CD4-positive, CD25-positive, alpha-beta regulatory T cell (primary cell): ENCODE measurements around the gene CPLANE1. TPM values are rescaled to one million over a fixed set of nuclear protein-coding genes. Genes with fewer than 3 reads are reported as not detected.
"Not testable (repeated sequence)": the region's sequence is repeated elsewhere in the genome, so short reads cannot be mapped to it uniquely, and the experiment has no call there.

Source experiments
- ATAC-seq, 2 donors: fragments of 150-1000 bp; cut with Tn5 transposase; one replicate each; pipeline ENCODE4 v1.10.0; 2021; ENCODE audit warnings: low read depth in 2 of 2, moderate number of reproducible peaks in 2 of 2, moderate library complexity in 1 of 2
- DNase-seq, 3 donors: peaks; one replicate each; pipeline versions ENCODE4 v3.0.0 to v3.0.0-alpha.2; 2012 to 2022; ENCODE audit warnings: mixed read lengths in 1 of 3
- H3K27ac ChIP-seq: one replicate; pipeline ENCODE4 v1.7.0; 2013; ENCODE audit warnings: mild to moderate bottlenecking, low read length; ENCODE audit not compliant: insufficient read depth, poor library complexity, severe bottlenecking
- H3K27me3 ChIP-seq: one replicate; pipeline ENCODE4 v1.7.0; 2013; ENCODE audit warnings: low read length; ENCODE audit not compliant: control insufficient read depth, insufficient read depth
- H3K36me3 ChIP-seq: one replicate; pipeline ENCODE4 v1.7.0; 2013; ENCODE audit warnings: mild to moderate bottlenecking, low read length, moderate library complexity; ENCODE audit not compliant: control insufficient read depth, insufficient read depth
- H3K4me1 ChIP-seq: 2 replicates; pipeline ENCODE4 v1.7.0; 2013; ENCODE audit warnings: mild to moderate bottlenecking, low read length; ENCODE audit not compliant: insufficient read depth, control insufficient read depth, poor library complexity, severe bottlenecking
- H3K4me3 ChIP-seq: one replicate; pipeline ENCODE4 v1.7.0; 2013; ENCODE audit warnings: low read depth, mild to moderate bottlenecking, low read length, moderate library complexity
- H3K9me3 ChIP-seq, 2 experiments: 1 replicate in 1 of 2; 2 replicates in 1 of 2; pipeline ENCODE4 v1.7.0; 2013; ENCODE audit warnings: low read length in 2 of 2, mild to moderate bottlenecking in 1 of 2, moderate library complexity in 1 of 2; ENCODE audit not compliant: control insufficient read depth in 2 of 2
- H3K27ac Mint-ChIP-seq, 3 donors: one replicate each; pipeline ENCODE4 v1.8.0; 2020 to 2022; ENCODE audit warnings: mild to moderate bottlenecking in 3 of 3, mixed read lengths in 3 of 3, moderate library complexity in 2 of 3
- H3K27me3 Mint-ChIP-seq: one replicate; pipeline ENCODE4 v1.8.0; 2022; ENCODE audit warnings: mild to moderate bottlenecking, mixed read lengths
- H3K36me3 Mint-ChIP-seq: one replicate; pipeline ENCODE4 v1.8.0; 2020; ENCODE audit warnings: mixed read lengths
- H3K4me1 Mint-ChIP-seq, 4 donors: one replicate each; pipeline ENCODE4 v1.8.0; 2020 to 2022; ENCODE audit warnings: mixed read lengths in 4 of 4, mild to moderate bottlenecking in 1 of 4
- H3K4me3 Mint-ChIP-seq, 4 donors: one replicate each; pipeline ENCODE4 v1.8.0; 2020 to 2022; ENCODE audit warnings: mild to moderate bottlenecking in 4 of 4, mixed read lengths in 4 of 4, moderate library complexity in 3 of 4
- H3K9me3 Mint-ChIP-seq, 7 donors: one replicate each; pipeline ENCODE4 v1.8.0; 2020 to 2022; ENCODE audit warnings: mixed read lengths in 7 of 7, mild to moderate bottlenecking in 3 of 7, moderate library complexity in 2 of 7
- polyA plus RNA-seq, 4 donors: library from polyadenylated mRNA; unstranded; fragments of 300-500 nt; fragmentation: Illumina TruSeq; gene quantifications; one replicate each; pipeline ENCODE4 v1.2.3, GENCODE V29; 2021
- total RNA-seq: library from RNA; stranded (reverse); gene quantifications from one replicate; pipeline ENCODE4 v1.2.3, GENCODE V29; 2022

CPLANE1 gene
- total and polyA plus RNA-seq, 5 donors from 2014 or later = 0.18 to 2.8 (median 0.94) TPM

- Mint-ChIP-seq H3K27me3 (no peaks in the 10 kb centered on the region), H3K9me3 (peaks cover 0 to 2% (median 0%) of the 10 kb centered on the region in 7 donors), H3K36me3 (peaks cover 10% of the 10 kb centered on the region), H3K4me3 (no peak overlapping the region), H3K27ac (no peak overlapping the region), H3K4me1 (peaks cover 0 to 7% (median 0%) of the 10 kb centered on the region in 4 donors)
- ATAC-seq = no peak
- no peak overlapping the region for H3K27ac ChIP-seq
- DNase-seq = no peak
- H3K36me3 ChIP-seq = no peaks in the 10 kb centered on the region
- H3K4me1 ChIP-seq = no peaks in the 10 kb centered on the region
- H3K4me3 ChIP-seq = no peak overlapping the region
- H3K27me3 ChIP-seq = no peaks in the 10 kb centered on the region
- H3K9me3 ChIP-seq = no peaks in the 10 kb centered on the region
Observed at GRCh38 chr5:37165761-37166160, 83.4 kb downstream of the CPLANE1 start.

DNA sequence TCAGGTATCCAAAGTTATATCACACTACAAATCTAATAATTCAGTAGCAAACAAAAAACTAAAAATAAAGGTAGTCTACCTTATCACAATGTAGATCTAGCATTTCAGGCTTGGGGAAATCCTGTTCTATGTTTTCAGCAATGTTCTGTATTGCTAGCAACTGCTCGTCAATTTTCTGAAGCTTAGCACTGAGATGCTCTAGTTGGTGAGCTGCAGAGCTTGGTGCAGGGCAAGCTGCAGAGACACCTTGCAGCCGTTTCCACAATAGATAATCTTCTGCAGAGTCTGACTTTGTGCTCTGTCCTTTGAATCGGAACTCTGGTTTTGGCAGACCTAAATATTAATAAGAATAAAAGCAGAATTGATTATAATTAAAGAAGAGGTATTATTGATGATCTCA lies 95.5 kb downstream of the CPLANE1 start:
- H3K27me3 Mint-ChIP-seq = no peaks in the 10 kb centered on the region
- Histone ChIP-seq H3K27me3 (no peaks in the 10 kb centered on the region), H3K27ac (no peak overlapping the region), H3K9me3 (no peaks in the 10 kb centered on the region), H3K4me1 (peaks cover 6% of the 10 kb centered on the region), H3K36me3 (no peaks in the 10 kb centered on the region), H3K4me3 (no peak overlapping the region)
- peaks cover 0 to 10% (median 4%) of the 10 kb centered on the region in 4 donors for H3K4me1 Mint-ChIP-seq
- no peak overlapping the region for H3K4me3 Mint-ChIP-seq
- H3K36me3 Mint-ChIP-seq = peaks cover 9% of the 10 kb centered on the region
- ATAC-seq = no peak
- DNase-seq = no peak
- H3K27ac Mint-ChIP-seq = no peak overlapping the region
- H3K9me3 Mint-ChIP-seq = peaks cover 0 to 4% (median 0%) of the 10 kb centered on the region in 7 donors

DNA sequence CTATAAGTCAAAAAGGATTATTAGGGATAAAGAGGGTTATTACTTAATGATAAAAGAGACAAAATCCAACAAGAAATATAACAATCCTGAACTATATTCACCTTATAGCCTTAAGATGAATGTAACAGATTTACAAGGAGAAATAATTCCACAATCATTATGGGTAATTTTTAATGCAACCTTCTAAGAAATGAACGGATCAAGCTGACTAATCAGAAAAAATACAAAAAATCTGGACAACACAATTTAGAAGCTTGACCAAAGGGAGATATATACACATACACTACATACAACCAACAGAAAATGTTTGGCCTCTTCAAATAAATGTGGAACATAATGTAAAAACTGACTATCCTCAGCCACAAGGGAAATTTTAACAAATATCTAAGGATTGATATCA lies 102.3 kb downstream of the CPLANE1 start:
- Mint-ChIP-seq H3K9me3 (peaks cover 0 to 8% (median 5%) of the 10 kb centered on the region in 7 donors), H3K27ac (no peak overlapping the region), H3K27me3 (no peaks in the 10 kb centered on the region), H3K4me1 (no peaks in the 10 kb centered on the region), H3K36me3 (peaks cover 15% of the 10 kb centered on the region), H3K4me3 (no peak overlapping the region)
- H3K9me3 ChIP-seq = peaks cover 0 to 3% of the 10 kb centered on the region in 2 experiments
- no peaks in the 10 kb centered on the region for H3K27me3 ChIP-seq
- no peaks in the 10 kb centered on the region for H3K4me1 ChIP-seq
- no peak for DNase-seq
- H3K36me3 ChIP-seq = no peaks in the 10 kb centered on the region
- no peak overlapping the region for H3K27ac ChIP-seq
- ATAC-seq = no peak
- H3K4me3 ChIP-seq = no peak overlapping the region

- Histone ChIP-seq H3K27ac (no peak overlapping the region), H3K4me1 (no peaks in the 10 kb centered on the region), H3K36me3 (no peaks in the 10 kb centered on the region), H3K27me3 (no peaks in the 10 kb centered on the region), H3K4me3 (no peak overlapping the region), H3K9me3 (no peaks in the 10 kb centered on the region)
- H3K4me1 Mint-ChIP-seq = no peaks in the 10 kb centered on the region
- H3K9me3 Mint-ChIP-seq = peaks cover 0 to 16% (median 9%) of the 10 kb centered on the region in 7 donors
- H3K27ac Mint-ChIP-seq = no peak overlapping the region
- no peaks in the 10 kb centered on the region for H3K27me3 Mint-ChIP-seq
- DNase-seq = no peak
- ATAC-seq = no peak
- peaks cover 39% of the 10 kb centered on the region for H3K36me3 Mint-ChIP-seq
- no peak overlapping the region for H3K4me3 Mint-ChIP-seq
Observed at GRCh38 chr5:37136694-37137093, 112.5 kb downstream of the CPLANE1 start.

DNA sequence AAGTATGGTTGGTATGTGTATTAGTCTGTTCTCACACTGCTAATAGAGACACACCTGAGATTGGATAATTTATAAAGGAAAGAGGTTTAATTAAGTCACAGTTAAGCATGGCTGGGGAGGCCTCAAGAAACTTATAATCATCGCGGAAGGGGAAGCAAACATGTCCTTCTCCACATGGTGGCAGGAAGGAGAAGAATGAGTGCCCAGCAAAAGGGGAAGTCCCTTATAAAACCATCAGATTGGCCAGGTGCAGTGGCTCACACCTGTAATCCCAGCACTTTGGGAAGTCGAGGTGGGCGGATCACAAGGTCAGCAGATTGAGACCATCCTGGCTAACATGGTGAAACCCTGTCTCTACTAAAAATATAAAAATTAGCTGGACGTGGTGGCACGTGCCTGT lies 113.9 kb downstream of the CPLANE1 start:
- not testable (repeated sequence) for H3K27me3 ChIP-seq, ATAC-seq, H3K4me3 Mint-ChIP-seq, H3K27ac ChIP-seq, DNase-seq, H3K4me1 Mint-ChIP-seq, H3K36me3 ChIP-seq, H3K4me3 ChIP-seq, H3K9me3 ChIP-seq, H3K27me3 Mint-ChIP-seq, H3K4me1 ChIP-seq, H3K27ac Mint-ChIP-seq
- Mint-ChIP-seq H3K9me3 (peaks cover 0 to 16% (median 9%) of the 10 kb centered on the region in 7 donors), H3K36me3 (peaks cover 33% of the 10 kb centered on the region)

- H3K36me3 ChIP-seq = no peaks in the 10 kb centered on the region
- Mint-ChIP-seq H3K9me3 (peaks cover 0 to 16% (median 9%) of the 10 kb centered on the region in 7 donors), H3K4me3 (no peak overlapping the region), H3K4me1 (no peaks in the 10 kb centered on the region), H3K27ac (no peak overlapping the region), H3K27me3 (no peaks in the 10 kb centered on the region), H3K36me3 (peaks cover 40% of the 10 kb centered on the region)
- no peak for ATAC-seq
- no peak for DNase-seq
- H3K27ac ChIP-seq = no peak overlapping the region
- no peaks in the 10 kb centered on the region for H3K27me3 ChIP-seq
- H3K4me1 ChIP-seq = no peaks in the 10 kb centered on the region
- no peaks in the 10 kb centered on the region for H3K9me3 ChIP-seq
- no peak overlapping the region for H3K4me3 ChIP-seq
Observed at GRCh38 chr5:37133939-37134338, 115.2 kb downstream of the CPLANE1 start.

GRCh38 chr5:37132646-37133045 lies 116.5 kb downstream of the CPLANE1 start:
- no peak for DNase-seq
- H3K4me1 Mint-ChIP-seq = no peaks in the 10 kb centered on the region
- Histone ChIP-seq H3K36me3 (no peaks in the 10 kb centered on the region), H3K4me1 (no peaks in the 10 kb centered on the region), H3K4me3 (no peak overlapping the region), H3K27ac (no peak overlapping the region), H3K9me3 (no peaks in the 10 kb centered on the region), H3K27me3 (no peaks in the 10 kb centered on the region)
- H3K36me3 Mint-ChIP-seq = peaks cover 35% of the 10 kb centered on the region
- no peak for ATAC-seq
- H3K9me3 Mint-ChIP-seq = peaks cover 0 to 13% (median 9%) of the 10 kb centered on the region in 7 donors
- no peak overlapping the region for H3K4me3 Mint-ChIP-seq
- H3K27ac Mint-ChIP-seq = no peak overlapping the region
- H3K27me3 Mint-ChIP-seq = no peaks in the 10 kb centered on the region

GRCh38 chr5:37121465-37121864 lies 127.7 kb downstream of the CPLANE1 start:
- H3K27me3 Mint-ChIP-seq = no peaks in the 10 kb centered on the region
- Histone ChIP-seq H3K27ac (no peak overlapping the region), H3K4me1 (no peaks in the 10 kb centered on the region), H3K9me3 (no peaks in the 10 kb centered on the region), H3K4me3 (no peak overlapping the region), H3K36me3 (no peaks in the 10 kb centered on the region), H3K27me3 (peaks cover 2% of the 10 kb centered on the region)
- peaks cover 4% of the 10 kb centered on the region for H3K36me3 Mint-ChIP-seq
- H3K27ac Mint-ChIP-seq = no peak overlapping the region
- peaks cover 0 to 2% (median 0%) of the 10 kb centered on the region in 4 donors for H3K4me1 Mint-ChIP-seq
- DNase-seq (no peak), ATAC-seq (no peak)
- H3K9me3 Mint-ChIP-seq = no peaks in the 10 kb centered on the region
- H3K4me3 Mint-ChIP-seq = no peak overlapping the region
